ENCODE results near the gene CENPB.

GRCh38 chr20:3828798-3829197, 42.3 kb upstream of the CENPB start:
- no peak for TF ChIP-seq JUND (IDR thresholded peaks at IDR 0.05)
- no peak for TF ChIP-seq FOXJ3 (CRISPR knock-in tag; IDR thresholded peaks at IDR 0.05)
- TF ChIP-seq RAD21 (IDR thresholded peaks at IDR 0.05; ENCODE audit: low read length), result no peak
- TF ChIP-seq SMC3 (IDR thresholded peaks at IDR 0.05; ENCODE audit: low read depth, low read length), result no peak
- TF ChIP-seq RFX5 (IDR thresholded peaks at IDR 0.05; ENCODE audit: low read length), result no peak
- TF ChIP-seq REST (IDR thresholded peaks at IDR 0.05; ENCODE audit: low read depth, low read length), result no peak
- no peak for TF ChIP-seq EZH2phosphoT487 (IDR thresholded peaks at IDR 0.05; ENCODE audit: borderline replicate concordance, low read depth)
- TF ChIP-seq CTCF (IDR thresholded peaks at IDR 0.05), result no peak
- no peak for TF ChIP-seq PBX3 (IDR thresholded peaks at IDR 0.05)
- no peak for TF ChIP-seq TAF1 (IDR thresholded peaks at IDR 0.05; ENCODE audit: borderline replicate concordance, low read depth, low read length)
- TF ChIP-seq CHD2 (IDR thresholded peaks at IDR 0.05; ENCODE audit: low read length, partially characterized antibody), result no peak
- no peak for TF ChIP-seq TEAD4 (IDR thresholded peaks at IDR 0.05; ENCODE audit: borderline replicate concordance, insufficient read depth)
- TF ChIP-seq POLR2AphosphoS5 (IDR thresholded peaks at IDR 0.05; ENCODE audit: low read depth, low read length), result no peak
